ENCODE measurements around the gene DOCK1.

DOCK1 gene

DNA sequence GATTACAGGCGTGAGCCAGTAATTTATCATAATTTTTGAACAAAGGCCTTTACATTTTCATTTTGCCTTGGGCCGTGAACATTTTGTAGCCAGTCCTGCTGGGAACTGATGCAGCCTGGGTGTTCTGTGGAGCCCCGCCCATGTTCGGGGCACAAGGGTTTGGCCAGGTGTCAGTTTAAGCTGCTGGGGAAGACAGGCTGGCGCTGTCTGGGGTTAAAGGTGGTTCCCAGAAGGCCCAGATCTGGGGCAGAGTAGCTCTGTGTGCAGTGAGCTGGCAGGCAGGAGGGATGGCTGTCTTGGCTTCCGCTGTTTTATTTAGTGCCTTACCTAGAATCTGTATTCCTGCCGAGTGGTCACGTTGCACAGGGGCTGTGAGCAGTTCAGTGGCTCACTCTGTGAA, 50.2 kb downstream of the DOCK1 start:
- DNase-seq, result peak in 2 of 14 donors; percentile 64 to 69

DNA sequence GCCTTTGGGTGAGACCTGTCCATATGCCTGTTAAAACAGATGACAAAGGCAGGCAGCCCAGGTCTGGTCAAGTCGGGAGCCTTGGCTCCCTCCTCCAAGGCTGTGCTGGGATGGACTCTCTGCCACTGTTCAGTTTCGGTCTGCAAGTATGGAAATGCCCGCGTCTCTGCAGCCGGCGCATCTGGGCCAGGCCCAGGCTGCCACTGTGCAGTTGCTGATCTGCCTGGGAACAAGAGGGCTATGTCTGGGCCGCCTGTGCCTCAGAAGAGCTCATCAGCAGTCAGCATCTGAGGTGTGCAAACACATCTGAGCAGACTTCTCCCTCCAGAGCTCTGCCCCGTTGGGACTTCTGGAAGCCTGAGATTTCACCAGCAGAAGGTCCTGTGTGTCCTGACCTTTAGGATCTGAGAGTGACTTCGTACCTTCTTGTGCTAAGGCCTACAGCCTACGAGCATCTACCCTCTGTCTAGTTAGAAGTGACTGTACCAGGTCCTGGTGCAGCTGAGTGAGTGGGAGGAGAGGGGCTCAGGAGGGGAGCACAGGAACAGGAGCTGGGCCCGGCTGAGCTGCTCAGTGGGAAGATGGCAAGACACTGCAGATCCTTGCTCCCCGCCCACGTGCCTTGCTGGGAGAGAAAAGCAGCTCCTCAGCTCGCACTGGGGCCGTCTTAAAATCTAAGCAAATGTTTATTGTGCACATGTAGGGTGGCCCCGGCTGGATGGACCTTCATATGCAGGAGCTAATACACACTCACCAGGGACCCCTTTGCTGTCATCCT, 50.9 kb downstream of the DOCK1 start:
- peak in 9 of 14 donors; percentile 20 to 64 (median 47) for DNase-seq

DNA sequence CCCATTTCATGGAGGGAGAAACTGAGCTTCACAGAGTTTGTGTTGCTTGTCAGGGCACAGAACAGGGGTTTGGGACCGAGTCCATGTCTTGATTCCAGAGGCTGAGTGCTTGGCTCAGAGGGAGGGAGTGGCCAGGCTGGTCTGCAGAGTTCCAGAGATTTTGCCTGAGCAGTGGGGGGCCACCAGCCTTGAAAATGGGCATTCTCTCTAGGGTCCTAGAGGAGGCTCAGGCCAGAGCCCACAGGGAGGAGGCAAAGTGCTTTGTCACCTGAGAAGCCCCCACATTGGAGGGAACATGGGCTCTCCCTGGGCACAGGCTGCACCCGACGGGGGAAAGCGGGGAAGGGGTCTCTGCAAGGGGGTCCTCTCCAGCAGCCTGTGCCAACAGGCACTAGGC, 51.5 kb downstream of the DOCK1 start:
- no peak for DNase-seq

- no peak for DNase-seq
Measured at GRCh38 chr10:126957111-126957510, 51.9 kb downstream of the DOCK1 start.

DNA sequence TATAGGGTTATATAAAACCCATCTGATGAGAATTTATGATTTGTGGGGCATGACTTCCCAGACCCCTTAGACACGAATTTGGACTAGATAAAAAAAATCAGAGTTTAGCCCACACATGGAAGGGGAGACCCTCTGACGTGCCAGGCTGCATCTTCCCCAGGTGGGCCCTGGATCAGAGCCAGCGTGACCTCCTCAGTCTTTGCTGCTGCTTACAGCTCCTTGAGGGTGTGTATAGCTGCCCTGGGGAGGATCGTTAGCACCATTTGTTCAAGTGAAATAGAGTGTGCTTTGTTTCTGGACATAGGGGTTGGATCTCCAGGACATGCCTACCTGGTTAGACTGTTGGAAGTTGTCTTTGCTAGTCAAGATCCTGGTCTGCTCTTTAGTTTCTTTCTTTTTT, 54.2 kb downstream of the DOCK1 start:
- DNase-seq, result no peak

DNA sequence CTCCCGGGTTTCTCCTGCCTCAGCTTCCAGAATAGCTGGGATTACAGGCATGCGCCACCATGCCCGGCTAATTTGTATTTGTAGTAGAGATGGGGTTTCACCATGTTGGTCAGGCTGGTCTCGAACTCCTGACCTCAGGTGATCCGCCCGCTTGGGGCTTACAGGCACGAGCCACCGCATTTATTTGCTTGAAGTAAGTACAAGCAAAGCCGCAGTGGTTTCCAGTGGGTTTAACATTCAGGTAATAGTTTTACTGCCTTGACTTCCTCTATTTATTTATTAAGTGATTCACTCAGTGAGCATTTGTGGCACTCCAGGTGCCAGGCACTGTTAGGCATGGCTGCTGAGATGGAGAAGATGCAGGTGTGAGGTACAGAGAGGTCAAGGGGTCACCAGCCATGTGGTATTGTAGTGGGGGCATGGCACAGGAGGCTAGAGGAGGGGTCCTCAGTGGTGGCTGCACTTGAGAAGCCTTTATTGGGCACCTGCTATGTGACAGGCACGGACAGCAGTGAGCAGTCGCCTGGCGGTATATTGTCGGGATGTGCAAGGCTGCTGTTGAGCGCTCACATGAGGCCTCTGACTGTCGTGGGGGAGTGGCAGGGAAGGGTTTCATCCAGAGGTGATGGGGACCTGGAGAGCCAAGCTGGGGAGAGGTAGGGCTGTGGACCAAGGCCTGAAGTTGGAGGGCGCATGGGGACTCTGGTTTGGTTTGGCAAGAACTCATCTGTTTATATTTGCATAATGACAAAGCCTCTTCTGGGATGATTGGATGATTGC, 54.9 kb downstream of the DOCK1 start:
- no peak for DNase-seq

DNA sequence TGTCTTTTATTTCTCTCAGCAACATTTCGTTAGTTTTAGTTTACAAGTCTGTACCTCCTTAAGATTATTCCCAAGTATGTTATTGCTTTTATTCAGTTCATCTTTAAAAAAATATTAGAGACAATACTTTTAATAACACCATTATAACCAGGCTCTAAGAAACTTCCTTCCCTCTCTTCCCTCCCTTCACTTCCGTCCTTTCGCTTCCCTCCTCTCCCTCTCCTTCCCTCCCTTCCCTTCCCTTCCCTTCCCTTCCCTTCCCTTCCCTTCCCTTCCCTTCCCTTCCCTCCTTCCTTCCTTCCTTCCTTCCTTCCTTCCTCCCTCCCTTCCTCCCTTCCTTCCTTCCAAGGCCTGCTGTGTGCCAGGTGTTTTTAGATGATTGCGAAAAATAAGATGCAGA, 58.1 kb downstream of the DOCK1 start:
- no peak for DNase-seq

GRCh38 chr10:126964190-126964589, 59.0 kb downstream of the DOCK1 start:
- DNase-seq, result no peak

GRCh38 chr10:126966938-126967337, 61.7 kb downstream of the DOCK1 start:
- no peak for DNase-seq

GRCh38 chr10:126969310-126969709, 64.1 kb downstream of the DOCK1 start:
- peak in 1 of 14 donors; percentile 10 for DNase-seq

DNA sequence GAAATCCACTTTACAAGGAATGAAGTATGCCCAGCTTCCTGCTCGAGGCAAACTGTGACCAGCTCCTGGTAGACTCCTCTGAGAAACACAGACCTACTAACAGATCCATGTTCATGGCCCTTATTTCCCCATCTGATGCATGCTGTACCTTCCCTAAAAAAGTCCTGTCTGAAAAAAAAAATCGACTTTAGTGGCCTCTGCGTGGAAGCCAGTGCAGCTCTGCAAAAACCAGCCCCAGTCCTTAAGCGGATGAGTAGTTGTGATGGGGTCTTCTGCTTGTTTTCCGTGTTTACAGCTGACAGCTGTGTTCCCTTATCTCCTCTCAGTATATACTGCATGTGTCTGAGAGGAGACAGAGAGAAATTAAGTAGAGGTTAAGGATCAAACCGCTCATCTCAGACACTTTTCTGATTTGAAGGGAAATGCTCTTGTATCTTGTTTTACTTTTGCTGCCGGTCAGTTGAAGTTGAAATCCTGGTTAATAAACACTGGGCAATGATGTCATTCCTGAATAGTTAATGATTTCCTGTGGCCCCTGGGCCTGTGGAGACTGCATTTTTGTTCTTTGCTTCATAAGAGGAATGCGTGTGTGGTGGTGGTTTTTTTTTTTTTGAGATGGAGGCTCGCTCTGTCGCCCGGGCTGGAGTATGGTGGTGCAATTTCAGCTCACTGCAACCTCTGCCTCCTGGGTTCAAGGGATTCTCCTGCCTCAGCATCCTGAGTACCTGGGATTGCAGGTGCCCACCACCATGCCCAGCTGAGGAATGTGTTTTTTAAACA, 67.6 kb downstream of the DOCK1 start:
- no peak for DNase-seq

GRCh38 chr10:126975221-126975620, 70.0 kb downstream of the DOCK1 start:
- DNase-seq, result peak in 2 of 14 donors; percentile 17 to 38

GRCh38 chr10:126977216-126977615, 72.0 kb downstream of the DOCK1 start:
- DNase-seq, result no peak

GRCh38 chr10:126979311-126979710, 74.1 kb downstream of the DOCK1 start:
- DNase-seq, result no peak

- no peak for DNase-seq
Measured at GRCh38 chr10:126993208-126993607, 88.0 kb downstream of the DOCK1 start.

GRCh38 chr10:126997801-126998590, 92.8 kb downstream of the DOCK1 start:
- no peak for DNase-seq

DNA sequence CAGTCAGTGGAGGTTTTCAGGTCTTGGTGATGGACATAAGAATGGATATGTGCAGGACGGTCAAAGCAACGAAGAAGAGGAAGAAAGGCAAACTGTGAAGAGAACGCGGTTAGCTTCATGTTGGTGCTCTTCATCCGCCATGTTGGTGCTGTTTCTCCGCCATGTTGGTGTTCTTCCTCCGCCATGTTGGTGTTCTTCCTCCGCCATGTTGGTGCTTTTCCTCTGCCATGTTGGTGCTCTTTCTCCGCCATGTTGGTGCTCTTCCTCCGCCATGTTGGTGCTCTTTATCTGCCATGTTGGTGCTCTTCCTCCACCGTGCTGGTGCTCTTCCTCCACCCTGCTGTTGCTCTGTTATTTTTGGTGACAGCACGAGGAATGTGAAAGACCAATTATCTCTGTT, 95.4 kb downstream of the DOCK1 start:
- DNase-seq, result no peak

DNA sequence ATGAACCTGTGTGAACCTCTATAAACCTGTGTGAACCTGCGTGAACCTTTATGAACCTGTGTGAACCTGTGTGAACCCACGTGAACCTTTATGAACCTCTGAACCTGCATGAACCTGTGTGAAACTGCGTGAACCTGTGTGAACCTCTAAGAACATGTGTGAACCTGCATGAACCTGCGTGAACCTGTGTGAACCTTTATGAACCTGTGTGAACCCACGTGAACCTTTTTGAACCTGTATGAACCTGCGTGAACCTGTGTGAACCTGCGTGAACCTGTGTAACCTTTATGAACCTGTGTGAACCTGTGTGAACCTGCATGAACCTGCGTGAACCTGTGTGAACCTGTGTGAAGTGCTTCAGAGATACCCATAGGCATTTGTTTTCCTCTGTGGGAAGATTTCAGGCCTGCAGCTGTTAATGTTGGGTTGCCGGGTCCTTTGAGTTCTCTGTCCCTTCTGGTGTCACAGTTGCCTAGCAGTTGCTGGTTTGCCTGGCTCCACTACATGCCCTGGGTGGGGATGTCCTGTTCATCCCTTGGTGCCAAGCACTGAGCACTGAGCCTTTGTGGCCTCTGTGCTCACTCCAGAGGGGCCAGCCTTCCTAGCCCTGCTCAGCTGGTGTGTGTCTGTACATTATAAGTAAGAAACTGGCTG, 97.9 kb downstream of the DOCK1 start:
- no peak for DNase-seq

- no peak for DNase-seq
Measured at GRCh38 chr10:127006453-127006852, 101.2 kb downstream of the DOCK1 start.

GRCh38 chr10:127009366-127009765, 104.1 kb downstream of the DOCK1 start:
- DNase-seq, result no peak

DNA sequence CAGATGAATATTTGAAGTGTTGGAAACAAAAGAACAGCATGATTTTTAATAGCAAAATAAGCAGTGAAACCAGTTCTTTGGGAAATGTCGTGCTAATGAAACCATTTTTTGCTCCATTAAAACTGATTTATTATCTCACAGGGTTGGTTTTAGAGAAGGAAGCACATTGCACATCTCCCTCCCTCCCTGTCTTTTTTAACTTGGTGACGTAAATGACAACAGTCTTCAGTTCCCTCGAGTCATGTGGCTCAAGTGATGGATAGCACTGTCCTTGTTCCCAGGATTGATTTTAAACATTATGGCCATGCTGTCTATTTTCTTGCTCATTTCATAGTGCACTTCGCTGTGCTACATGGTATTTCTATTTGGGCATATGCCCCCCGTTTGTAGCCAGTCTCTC, 105.9 kb downstream of the DOCK1 start:
- no peak for DNase-seq
